ENCODE measurements around the gene DNAI2.

GRCh38 chr17:74277935-74278334 is 3.9 kb downstream of the DNAI2 start:
- TF ChIP-seq CTCF (IDR thresholded peaks at IDR 0.05; ENCODE audit: insufficient read depth, low read depth, low read length) (no peak), EZH2 (IDR thresholded peaks at IDR 0.05; ENCODE audit: insufficient read depth, low read length) (no peak)

Data from astrocyte (in vitro differentiated cells and primary cell).